Testis (tissue), 3 donors: ENCODE measurements around the gene SLC4A4. TPM values are rescaled to one million over a fixed set of nuclear protein-coding genes. Genes with fewer than 3 reads are reported as not detected.

Source experiments
- DNase-seq: peaks from one replicate; pipeline ENCODE4 v3.0.0-alpha.2; 2019
- H3K27ac ChIP-seq, 2 donors: fragments of 200-600 bp; sonication (generic); one replicate each; pipeline ENCODE4 v1.5.1; 2019
- H3K27me3 ChIP-seq: fragments of 200-600 bp; sonication (generic); one replicate; pipeline ENCODE4 v1.5.1; 2019
- H3K36me3 ChIP-seq: fragments of 200-600 bp; sonication (generic); one replicate; pipeline ENCODE4 v1.5.1; 2017; ENCODE audit warnings: low read depth; ENCODE audit errors: missing control alignments
- H3K4me1 ChIP-seq: fragments of 200-600 bp; sonication (generic); one replicate; pipeline ENCODE4 v1.5.1; 2019
- H3K4me3 ChIP-seq, 2 donors: fragments of 200-600 bp; sonication (generic); one replicate each; pipeline ENCODE4 v1.5.1; 2017 to 2019
- H3K9me3 ChIP-seq: fragments of 200-600 bp; sonication (generic); one replicate; pipeline ENCODE4 v1.5.1; 2017
- CTCF ChIP-seq, 3 experiments: fragments of 450-650 bp in 2 of 3; fragments of 200-600 bp in 1 of 3; sonication (generic) in 1 of 3; IDR thresholded peaks; one replicate each; pipeline ENCODE4 v1.5.1; 2016 to 2019; ENCODE audit warnings: antibody characterized with exemption in 3 of 3, mild to moderate bottlenecking in 2 of 3, moderate library complexity in 1 of 3
- POLR2A ChIP-seq: fragments of 450-650 bp; IDR thresholded peaks from one replicate; pipeline ENCODE4 v1.6.1; 2017; ENCODE audit warnings: antibody characterized with exemption, mild to moderate bottlenecking, moderate library complexity
- WGBS, 2 donors: methylation state at CpG; one replicate each; pipeline ENCODE4 v1.1.5; 2018; 5-methylcytosine and 5-hydroxymethylcytosine counted together
- intact Hi-C: fragments of 100-400 bp; cut with DNase I; formaldehyde crosslinking; loops from one replicate; pipeline ENCODE4 v1.15.1; 2023; ENCODE audit warnings: low total_unique reads
- polyA plus RNA-seq: library from polyadenylated mRNA; stranded (reverse); fragments of 350-450 nt; fragmentation: Illumina TruSeq; extraction: RNeasy Lipid Tissue Mini Kit (QIAGEN cat#74804); gene quantifications from one replicate; pipeline ENCODE4 v1.2.3, GENCODE V29; 2014; ENCODE audit warnings: low read depth, low replicate concordance; ENCODE audit not compliant: insufficient read depth
- total RNA-seq, 2 donors: library from RNA; depleted of rRNA; stranded (reverse); fragments of >200 nt; gene quantifications; one replicate each; pipeline ENCODE4 v1.2.3, GENCODE V29; 2016

SLC4A4 gene
- total and polyA plus RNA-seq, 3 donors from 2014 or later, result 1.7 to 2.9 (median 2.2) TPM

DNA sequence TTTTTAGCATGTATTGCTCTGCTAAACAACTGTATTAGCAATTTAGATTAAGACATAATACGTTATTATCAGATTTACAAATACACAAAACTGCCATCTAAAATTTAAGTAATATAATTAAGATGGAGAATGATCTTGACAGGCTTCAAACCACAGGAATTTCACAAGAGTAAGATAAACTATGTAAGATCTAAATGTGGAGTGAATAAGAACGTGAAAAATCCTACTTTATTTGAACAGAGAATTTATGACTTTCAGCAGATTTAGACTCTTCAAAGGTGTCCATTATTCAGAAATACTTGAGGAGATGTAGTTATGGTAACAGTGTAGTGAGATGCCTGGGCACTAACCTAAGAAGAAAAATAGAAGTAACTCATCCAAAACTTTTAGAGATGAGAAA, 73.2 kb downstream of the SLC4A4 start:
- TF ChIP-seq CTCF (IDR thresholded peaks at IDR 0.05) (no peak), POLR2A (no peak)
- no peak overlapping the region for H3K27ac ChIP-seq
- H3K4me1 ChIP-seq, result no peaks in the 10 kb centered on the region
- intact Hi-C loops, result no loop called here
- DNase-seq, result no peak
- no peak overlapping the region for H3K4me3 ChIP-seq
- H3K36me3 ChIP-seq, result no peaks in the 10 kb centered on the region
- 79 to 88% methylated on average over 2 of the region's 2 CpGs for WGBS, 2 donors
- H3K9me3 ChIP-seq, result no peaks in the 10 kb centered on the region
- H3K27me3 ChIP-seq, result no peaks in the 10 kb centered on the region

DNA sequence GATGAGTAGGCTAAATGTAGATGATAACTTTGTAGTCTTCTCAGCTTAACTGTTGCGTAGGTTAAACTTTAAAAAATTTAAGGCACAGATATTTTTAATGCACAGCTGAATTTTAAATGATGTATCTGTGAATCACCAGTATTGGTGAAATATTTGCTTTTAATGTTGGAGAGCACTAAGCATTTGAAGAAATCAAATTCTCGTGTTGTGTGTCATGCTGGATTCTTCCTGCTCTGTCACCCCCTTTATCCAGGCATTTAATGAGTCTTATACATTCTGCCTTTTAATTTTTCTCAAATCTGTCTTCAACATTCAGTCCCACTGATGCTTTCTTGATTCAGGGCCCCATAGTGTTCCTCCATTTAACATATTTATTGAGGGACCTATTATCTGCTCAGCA, 76.7 kb downstream of the SLC4A4 start:
- Histone ChIP-seq H3K4me3 (no peak overlapping the region), H3K27ac (no peak overlapping the region), H3K9me3 (no peaks in the 10 kb centered on the region), H3K4me1 (no peaks in the 10 kb centered on the region), H3K27me3 (no peaks in the 10 kb centered on the region), H3K36me3 (no peaks in the 10 kb centered on the region)
- intact Hi-C loops, result no loop called here
- whole genome bisulfite sequencing, 2 donors, result 89 to 93% methylated on average over 2 of the region's 2 CpGs
- no peak for DNase-seq
- TF ChIP-seq POLR2A (no peak), CTCF (IDR thresholded peaks at IDR 0.05) (no peak)

- no peak overlapping the region for H3K4me3 ChIP-seq
- no peak for TF ChIP-seq POLR2A
- no peak for TF ChIP-seq CTCF (IDR thresholded peaks at IDR 0.05)
- DNase-seq, result no peak
- H3K36me3 ChIP-seq, result no peaks in the 10 kb centered on the region
- no peak overlapping the region for H3K27ac ChIP-seq
- no peaks in the 10 kb centered on the region for H3K9me3 ChIP-seq
- intact Hi-C loops, result no loop called here
- no peaks in the 10 kb centered on the region for H3K27me3 ChIP-seq
- H3K4me1 ChIP-seq, result no peaks in the 10 kb centered on the region
These were observed 78.3 kb downstream of the SLC4A4 start for GRCh38 chr4:71417150-71417549.

DNA sequence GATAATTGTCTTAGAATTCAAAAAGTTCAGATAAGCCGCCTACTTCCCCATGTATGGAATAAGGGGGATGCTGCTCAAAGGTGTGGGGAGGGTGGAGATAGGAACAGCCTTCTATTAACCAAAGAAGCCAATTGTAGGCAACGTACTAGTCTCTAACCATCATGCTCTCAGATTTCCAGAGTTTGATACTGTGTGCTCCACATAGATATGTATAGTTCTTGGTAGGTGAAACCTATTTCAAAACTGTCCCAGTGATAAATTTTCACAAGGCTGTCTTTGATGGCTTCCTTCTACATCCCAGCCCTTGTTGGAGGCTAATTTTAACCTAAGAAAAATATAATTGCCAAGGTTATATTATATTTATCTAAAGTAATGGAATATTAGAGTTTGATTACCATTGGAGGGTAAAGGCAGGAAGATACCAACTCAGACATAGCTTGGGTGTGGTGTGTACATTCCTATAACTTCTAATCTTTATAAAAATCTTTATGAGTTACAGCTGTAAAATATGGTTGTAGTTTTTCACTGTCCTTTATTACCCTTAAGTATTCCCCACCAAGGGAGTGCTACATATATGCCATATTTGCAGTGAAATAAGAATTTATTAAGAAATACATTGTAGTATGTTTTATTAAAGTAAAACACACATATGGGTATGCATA, 87.7 kb downstream of the SLC4A4 start:
- no peak for TF ChIP-seq POLR2A
- TF ChIP-seq CTCF (IDR thresholded peaks at IDR 0.05), result no peak
- Histone ChIP-seq H3K36me3 (no peaks in the 10 kb centered on the region), H3K27ac (no peak overlapping the region), H3K27me3 (no peaks in the 10 kb centered on the region), H3K9me3 (no peaks in the 10 kb centered on the region), H3K4me3 (no peak overlapping the region), H3K4me1 (no peaks in the 10 kb centered on the region)
- 88 to 94% methylated on average over 2 of the region's 2 CpGs for WGBS, 2 donors
- intact Hi-C loops, result no loop called here
- no peak for DNase-seq

DNA sequence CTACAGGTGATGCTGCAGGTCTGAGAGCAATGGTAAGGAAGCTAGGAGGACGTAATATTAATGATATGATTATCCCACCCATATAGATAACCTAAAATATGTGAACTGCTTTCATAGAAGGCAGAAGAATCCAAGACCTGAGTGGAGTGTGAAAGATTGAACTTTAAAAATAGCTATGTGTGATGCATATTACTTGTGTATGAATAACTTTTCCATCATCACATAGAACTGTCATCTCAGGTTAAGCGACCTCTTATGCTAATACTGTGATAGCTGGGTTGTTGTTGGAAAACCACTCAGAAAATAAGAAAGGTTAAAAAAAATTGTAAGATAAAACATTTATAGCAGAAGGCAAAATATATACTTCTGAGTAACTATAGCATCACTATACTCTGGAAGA, 90.3 kb downstream of the SLC4A4 start:
- DNase-seq, result no peak
- H3K4me3 ChIP-seq, result no peak overlapping the region
- no peaks in the 10 kb centered on the region for H3K4me1 ChIP-seq
- H3K27ac ChIP-seq, result no peak overlapping the region
- no peaks in the 10 kb centered on the region for H3K27me3 ChIP-seq
- TF ChIP-seq CTCF (IDR thresholded peaks at IDR 0.05) (no peak), POLR2A (no peak)
- intact Hi-C loops, result no loop called here
- no peaks in the 10 kb centered on the region for H3K9me3 ChIP-seq
- 89 to 92% methylated on average over 2 of the region's 2 CpGs for WGBS, 2 donors
- H3K36me3 ChIP-seq, result no peaks in the 10 kb centered on the region
